AG20443 (cell line): ENCODE results near the gene MAFB.
"Not testable (repeated sequence)": the region's sequence is repeated elsewhere in the genome, so short reads cannot be mapped to it uniquely, and the experiment has no call there.

Experiments
- DNase-seq: peaks from one replicate; pipeline ENCODE4 v3.0.0; 2012; ENCODE audit warnings: low spot score, mixed read lengths

MAFB gene

DNA sequence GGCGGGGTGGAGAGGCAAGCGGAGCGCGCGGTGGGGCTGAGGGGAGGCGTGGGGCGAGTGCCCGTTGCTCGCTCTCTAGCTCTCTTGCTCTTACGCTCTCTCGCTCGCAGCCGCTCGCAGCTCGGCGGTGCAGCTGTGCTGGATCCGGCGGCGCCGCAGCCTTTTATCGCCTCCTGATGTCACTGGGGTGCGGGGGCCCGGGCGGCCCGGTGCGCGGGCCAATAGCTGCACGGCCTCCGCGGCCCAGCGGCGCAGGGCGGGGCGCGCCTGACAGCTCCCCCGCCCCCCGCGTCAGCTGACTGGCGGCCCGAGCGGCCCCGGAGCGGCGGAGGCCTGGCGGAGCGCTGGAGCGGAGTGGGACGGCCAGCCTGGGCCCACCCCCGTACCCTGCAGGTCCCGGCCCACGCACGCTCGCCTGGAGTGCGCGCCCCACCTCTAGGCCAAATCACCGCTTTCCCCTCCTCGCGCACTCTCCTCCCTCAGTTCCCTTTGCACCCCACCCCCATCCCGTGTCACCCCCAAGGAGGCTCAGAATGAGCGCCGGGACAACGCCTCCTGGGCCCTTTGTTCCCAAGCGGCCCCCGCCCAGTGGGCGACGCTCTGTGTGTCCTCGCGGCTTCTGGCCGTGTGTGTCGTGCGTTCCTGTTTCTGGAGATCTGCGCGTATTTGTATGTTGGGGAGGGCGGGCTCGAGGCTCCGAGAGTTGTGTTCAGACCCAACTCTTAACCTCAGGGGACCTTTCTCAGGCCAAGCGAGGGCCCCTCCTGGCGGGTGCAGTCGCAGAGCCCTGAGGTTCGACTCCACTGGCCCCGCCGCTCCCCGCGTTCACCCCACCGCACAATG lies at the start of gene MAFB:
MAFB (minus strand) TSS at position 137 of the 843 bp plus-strand sequence. CDS start 386 bp downstream, outside the sequence.
- DNase-seq, result peak; percentile 99

DNA sequence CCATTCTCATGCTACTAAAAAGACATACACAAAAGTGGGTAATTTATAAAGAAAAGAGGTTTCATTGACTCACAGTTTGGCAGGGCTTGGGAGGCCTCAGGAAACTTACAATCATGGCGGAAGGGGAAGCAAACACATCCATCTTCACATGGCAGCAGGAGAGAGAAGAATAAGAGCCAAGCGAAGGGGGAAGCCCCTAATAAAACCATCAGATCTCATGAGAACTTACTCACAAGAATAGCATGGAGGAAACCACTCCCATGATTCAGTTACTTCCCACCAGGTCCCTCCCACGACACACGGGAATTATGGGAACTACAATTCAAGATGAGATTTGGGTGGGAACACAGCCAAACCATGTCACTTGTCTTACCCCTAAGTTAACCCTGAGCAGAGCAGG lies 47.4 kb upstream of the MAFB start:
- not testable (repeated sequence) for DNase-seq

DNA sequence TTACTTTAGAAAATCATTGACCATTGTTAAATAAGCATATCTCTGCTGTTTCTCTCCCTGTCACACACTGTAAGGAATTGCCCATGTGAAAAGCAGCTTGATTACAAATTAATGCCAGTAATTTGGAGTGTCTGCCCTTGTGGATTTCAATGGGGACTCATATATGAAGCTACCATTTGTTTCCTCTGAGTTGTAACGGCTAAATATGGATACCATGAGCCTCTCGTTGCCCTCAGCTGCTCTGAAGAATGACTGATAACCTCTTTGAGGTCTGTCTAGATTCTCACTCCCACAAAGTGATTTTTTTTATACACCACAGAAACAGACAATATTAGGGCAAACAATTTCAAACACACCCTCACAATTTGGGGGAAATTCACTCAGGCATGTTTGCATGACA lies 40.0 kb upstream of the MAFB start:
- no peak for DNase-seq

DNA sequence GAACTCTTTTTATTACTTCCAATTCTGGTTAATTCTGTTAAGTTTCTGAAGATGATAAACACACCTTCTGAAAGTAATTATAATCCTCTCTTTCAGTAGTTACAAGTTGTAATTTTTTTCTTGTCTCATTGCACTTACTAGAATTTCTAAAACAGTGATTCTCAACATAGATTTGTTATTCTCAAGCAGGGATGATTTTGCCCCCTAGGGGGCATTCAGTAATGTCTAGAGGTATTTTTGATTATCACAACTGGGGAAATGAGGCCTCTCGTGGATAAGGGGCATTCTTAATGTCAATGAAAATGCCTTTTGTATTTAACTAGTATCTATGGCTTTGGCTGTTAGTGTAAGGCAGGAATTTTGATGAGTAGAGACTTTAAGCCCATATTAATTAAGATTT lies 39.4 kb upstream of the MAFB start:
- DNase-seq, result no peak

DNA sequence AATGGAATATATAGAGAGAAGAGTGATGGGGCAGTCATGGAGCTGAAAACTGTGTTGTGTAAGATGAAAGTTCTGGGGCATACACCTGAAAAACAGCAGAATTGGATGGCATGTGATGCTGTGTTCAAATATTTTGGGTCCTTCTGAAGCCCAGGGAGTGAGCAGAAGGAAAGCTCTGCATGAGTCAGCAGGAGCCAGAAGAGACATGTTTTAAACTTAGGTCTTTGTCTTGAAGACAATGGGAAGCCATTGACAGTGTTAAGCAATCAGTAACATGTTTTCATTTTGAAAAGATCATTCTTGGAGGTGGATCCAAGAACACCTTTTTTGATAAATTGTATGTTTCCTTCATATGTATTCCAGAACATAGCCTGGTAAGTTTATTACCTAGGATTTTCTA lies 38.9 kb upstream of the MAFB start:
- DNase-seq, result no peak

DNA sequence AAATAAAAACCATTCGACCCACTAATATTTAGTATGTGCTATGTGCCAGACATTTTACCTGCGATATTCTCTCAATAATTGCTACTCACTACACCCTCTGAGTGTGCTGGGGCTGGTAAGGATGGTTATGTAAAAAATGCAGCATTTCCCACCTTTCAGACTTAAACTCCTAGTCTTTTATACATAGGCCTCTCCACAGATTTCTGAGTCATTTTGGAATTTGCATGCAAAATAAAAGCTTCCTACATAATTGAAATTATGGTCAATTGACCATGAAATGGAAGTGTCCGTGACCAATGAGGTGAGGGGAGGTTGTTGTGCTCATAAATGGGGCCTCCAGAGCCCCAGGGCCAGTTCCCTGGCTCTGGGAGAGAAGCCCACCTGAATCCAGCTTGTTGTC lies 37.7 kb upstream of the MAFB start:
- DNase-seq, result no peak

DNA sequence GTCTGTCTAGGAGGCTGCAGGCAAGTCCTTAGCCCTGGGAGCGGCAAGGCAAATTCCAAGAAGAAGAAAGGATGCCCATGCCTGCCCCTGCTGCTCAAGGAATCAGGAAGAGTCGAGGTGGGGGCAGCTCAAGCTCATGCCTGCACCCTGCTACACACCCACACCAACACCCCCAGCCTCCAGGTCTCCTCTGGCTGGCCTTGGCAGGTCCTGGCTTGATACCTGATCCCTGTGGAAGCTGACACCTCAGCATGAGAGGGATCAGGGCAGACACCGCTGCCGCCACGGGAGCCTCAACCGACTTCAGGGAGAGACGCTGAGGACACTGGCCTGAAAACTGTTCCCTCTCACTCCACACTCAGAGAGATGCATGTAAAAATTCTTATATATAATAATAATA lies 35.5 kb upstream of the MAFB start:
- no peak for DNase-seq

DNA sequence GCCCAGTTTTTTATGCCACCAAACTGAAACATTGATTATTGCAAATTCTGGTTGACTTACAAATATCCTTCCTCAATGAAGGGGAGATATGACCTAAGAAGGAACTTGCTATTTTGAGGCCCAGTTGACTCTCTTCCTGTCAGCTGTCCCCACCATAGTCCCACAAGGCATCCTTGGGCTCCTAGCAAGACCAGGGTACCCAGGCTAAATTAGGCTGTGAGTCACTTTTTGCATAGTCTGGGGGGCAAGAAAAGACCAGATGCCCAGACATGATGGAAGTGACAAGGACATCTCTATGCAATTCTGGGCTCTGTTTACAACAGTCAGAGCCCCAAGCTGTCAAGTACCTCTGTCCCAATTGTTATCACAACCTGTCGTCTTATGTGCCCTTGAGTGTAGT lies 31.8 kb upstream of the MAFB start:
- DNase-seq, result no peak

DNA sequence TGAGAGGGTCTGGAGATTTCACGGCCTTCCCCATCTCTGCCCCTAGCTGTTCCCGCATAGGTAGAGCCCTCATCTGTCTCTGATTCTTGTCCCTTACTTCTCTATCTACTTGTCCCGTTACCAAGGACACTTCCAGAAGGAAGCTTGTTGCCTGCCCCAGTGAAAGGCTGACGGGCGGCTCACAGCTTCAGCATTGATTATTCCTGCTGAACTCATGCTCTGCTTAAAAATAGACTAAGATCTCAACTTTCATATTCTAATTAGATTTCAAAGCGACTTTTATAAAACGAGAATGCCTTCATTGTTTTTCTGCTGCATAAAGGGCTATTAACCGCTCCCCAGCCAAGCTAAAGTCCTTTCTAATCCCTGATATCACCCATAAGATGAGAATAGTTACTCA lies 31.1 kb upstream of the MAFB start:
- DNase-seq, result no peak

DNA sequence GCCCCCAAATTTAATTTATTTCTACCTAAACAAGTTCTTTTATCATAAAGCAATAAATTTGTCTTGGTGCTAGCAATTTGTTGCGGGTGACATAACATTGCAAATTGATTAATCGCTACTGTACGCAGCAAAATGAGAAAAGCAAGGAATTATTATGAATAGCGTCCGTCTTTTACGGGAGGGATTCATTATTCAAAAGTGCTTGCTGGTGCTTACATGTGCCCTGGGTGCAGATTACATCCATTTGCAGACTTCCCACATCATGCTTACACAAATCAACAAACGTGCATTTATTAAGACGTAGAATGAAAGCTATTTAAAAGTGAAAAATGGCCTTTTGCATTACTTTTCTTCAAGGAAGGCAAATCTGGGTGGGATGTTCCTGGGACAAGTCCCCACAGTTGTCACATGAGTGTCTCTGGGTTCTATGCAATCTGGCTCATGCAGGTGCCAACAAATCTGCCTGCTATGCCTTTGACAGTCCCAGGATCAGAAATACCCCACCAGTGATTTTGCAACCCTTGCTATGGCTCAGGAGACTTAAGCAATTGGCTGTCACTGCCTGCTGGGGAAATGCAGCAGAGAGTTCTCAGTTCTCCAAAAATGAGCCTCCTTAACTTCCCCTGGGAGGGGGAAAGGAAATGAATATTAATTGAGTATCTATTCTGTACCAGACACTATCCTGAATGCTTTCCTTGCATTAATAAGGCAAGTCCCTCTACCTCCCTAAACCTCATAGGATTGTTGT lies 30.1 kb upstream of the MAFB start:
- DNase-seq, result no peak

DNA sequence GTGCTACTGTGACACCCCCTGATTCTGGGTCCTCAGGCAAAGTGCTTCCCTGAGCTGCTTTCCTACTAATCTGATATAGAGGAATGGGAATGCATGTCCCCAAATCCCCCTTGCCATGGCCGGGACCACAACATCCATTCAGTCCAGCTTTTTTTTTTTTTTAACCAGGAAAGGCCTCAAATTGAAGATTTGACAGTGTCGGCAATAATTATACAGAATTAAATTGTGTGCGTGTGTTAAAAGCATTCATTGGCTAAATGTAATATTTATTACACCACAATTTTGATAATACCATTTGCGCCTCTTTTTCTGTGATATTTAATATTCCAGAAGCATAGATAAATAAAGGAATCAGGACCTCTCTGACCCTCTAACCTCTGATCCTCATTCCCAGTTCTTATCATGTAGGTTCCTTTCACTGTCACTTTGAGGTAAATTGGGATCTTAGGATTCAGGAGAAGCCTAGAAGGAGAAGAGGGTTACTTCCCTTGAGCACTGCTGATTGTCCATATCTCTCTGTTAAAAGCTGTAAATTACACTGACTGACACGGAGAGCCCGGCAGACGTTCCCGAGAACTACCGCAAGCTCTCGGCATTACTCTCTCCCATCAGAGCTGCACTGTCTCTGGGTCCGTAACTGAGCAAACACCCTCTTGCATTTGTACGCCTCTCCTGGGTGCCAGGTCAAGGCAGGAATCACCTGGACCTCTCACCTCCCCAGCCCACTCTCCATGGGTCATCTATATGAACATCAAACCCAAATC lies 29.4 kb upstream of the MAFB start:
- DNase-seq, result no peak

DNA sequence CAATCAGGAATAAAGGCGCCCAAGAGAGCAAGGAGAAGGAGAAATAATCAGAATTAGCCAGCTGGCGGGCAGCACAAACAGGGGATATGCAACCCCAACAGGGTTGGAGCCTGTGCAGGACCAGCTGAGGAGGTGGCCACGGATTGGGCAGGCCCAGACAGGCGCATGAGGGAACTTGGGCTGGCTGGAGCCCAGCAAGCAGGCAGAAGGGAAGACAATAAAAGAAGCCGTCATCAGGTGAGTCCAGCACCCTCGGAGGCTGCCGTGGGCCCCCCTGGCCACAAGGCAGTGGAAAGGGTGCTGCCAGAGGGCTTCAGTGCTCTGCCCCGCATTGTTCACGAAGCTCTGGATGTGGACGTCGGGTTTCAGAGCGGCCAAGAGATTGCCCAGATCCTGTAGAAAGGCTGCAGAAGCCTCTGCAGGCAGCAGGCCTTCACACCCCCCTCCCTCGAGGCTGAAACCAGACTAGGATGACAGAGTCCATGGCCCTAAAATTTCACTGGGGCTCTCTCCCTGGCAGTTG lies 28.4 kb upstream of the MAFB start:
- DNase-seq, result no peak

DNA sequence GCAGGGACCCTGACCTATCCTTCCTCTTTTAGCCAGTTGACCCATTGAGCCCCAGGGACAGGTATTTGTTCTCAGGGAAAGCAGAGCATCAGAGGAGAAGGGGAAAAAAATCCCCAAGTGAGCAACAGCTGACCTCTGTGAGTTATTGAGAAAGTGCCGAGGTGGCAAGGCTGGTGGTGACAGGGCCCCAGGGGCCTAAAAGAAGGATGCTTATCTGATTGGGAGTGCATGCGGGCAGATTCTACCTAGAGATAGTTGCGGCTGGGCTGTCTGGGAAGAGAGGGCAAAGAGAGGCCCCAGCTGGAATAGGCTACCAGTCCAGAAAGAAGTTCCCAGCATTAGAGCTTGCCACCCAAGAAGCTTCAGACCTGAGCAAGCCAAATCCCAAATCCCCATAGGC lies 26.5 kb upstream of the MAFB start:
- no peak for DNase-seq

DNA sequence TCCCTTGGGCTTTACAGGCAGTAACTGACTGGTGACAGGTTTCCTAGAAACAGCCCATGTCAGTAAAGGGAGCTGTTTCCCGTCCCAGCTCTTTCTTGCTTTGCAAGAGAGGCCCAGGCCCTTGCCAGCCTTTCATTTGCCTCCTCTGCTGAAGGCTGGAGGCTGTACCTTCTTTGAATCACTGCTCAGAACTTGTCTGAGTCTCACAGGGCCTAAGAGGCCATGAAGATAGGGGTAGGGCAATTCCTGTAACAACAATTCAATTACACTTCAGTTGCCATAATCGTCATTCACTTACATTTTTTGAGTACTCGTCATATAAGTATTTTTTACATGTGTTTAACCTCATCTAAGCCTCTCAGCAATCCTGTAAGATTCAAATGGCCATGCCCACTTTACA lies 25.9 kb upstream of the MAFB start:
- DNase-seq, result no peak

DNA sequence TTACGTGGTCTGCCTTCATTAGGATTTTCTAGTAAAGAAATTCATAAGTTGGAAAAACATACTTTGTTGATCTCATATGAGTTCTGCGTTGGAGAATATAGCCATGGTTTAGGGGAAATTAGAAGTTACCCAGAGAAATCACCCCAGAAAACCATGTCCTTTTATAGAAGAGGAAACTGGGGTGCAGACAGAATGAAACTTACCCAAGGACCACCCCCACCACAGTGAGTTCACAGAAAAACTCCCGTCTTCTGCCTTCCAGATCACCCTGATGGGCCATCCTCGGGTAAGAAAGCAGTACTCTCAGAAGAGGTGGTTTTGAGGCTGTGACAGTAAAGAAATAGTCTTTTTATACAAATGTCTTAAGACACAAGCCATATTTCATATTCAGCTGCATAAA lies 25.1 kb upstream of the MAFB start:
- no peak for DNase-seq

DNA sequence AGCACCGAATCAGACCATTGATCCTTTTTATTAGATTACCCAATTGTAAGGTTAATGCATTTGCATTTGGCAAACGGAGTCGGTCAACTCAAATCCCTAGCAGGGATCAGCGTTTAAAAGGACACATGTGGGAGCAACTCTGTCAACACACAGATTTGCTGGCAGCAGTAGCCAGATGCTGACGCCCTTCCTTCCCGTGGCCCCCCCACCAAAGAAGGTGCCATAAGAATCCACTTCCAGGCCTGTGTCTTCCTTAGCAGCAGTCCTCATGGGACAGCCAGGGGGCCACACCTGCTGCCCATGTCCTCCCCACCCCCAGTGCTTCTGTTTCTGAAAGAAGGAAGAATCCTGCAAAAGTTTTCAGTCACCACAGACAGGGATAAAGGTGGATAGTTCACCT lies 24.5 kb upstream of the MAFB start:
- no peak for DNase-seq

DNA sequence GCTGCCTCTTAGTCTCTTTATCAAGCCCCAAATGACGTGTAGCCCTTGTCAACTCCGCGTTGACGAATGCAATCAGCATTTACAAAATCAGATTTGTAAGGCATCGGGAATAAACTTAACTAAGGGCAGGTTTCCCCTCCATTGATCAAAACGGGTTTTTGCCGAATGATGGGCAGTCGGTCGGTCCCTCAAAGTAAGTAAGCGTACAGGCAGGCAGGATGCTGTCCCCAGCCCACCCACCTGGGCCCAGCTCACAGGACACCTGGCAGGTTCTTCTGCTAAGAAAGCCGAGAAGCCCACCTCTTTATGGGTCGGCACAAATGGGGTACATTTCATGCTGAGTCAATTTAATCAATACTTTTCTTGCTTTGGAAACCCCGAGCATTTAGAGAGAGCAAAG lies 22.0 kb upstream of the MAFB start:
- DNase-seq, result no peak

DNA sequence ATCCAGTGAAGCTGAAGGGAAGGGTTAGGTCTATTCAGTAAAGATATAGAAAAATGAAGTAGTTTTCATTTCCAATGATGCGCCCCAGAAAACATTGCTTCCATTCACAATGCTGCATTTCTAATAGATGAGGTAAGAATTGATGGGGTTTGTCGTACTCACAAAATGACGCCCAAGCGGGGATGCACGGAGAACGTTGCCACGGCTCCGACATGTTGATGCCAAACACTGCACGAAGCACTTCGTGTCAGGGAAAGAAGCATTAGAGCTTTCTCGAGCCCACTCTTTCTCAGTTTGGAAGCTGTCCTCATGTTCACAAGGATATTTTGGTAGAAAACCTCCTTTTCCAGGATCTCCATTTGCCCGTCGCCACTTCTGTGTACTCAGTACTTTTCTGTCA lies 21.6 kb upstream of the MAFB start:
- DNase-seq, result no peak

DNA sequence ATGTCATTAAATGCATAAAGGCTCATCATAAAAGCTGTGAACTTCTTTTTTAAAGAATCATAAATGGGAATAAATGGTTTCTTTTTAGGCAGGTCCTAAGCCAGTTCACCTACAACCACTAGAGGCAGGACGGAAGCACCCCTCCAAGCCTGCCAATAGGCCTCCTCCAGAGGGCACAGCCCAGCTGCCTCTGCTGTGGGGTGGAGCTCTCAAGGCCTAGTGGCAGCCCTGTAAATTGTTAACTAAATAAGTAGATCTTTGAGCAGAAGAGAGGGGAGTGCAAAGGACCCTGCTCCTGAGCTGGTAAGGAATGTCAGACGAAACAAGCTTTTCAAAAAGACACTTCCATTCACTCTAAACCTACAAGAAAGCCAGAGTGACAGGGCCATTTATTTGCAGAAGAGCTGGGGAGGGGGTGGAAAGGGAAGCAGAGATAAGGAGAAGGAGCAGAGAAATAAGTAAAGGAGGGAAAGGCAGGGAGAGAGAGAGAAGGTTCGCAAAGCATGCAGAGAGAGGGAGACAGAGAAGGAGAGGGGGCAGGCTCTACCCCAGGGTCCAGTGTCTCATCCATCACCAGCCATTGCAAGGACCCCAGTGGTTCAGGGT lies 18.0 kb upstream of the MAFB start:
- no peak for DNase-seq

DNA sequence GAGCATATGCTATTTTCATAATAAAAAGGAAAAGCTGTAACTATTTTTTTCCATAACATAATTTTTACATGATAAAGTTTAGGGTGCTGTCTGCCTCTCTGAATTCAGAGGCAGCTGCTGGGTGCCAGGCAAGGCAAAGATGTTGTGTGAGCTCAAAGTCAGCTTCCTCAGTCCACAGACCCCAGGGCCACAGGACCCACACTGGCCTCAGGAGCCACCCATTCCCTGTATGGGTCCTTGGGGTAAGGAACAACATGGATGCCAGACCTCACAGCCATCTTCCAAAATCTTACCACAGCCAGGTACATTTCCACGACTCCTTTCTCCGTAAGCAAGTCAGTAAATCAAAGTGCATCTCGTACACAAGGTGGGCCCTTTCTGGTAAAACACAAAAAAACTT lies 16.4 kb upstream of the MAFB start:
- no peak for DNase-seq

DNA sequence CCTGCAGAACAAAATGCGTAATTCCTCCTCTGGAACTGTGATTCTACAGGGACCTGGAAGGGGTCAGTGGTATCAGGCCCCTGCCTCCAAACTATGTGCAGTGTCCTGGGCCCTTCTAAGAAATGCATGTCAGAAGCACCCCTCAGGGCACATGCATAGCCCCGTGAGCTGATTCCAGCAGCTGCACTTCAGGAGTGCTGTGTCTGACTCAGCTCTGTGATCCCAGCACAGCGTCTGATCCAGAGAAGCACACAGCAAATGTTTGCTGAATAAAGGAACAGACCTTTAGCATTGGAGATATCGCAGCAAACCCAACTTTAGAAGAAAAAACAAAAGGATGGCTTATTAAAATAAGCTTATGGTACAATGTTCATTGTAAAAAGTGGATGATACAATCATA lies 15.8 kb upstream of the MAFB start:
- no peak for DNase-seq

DNA sequence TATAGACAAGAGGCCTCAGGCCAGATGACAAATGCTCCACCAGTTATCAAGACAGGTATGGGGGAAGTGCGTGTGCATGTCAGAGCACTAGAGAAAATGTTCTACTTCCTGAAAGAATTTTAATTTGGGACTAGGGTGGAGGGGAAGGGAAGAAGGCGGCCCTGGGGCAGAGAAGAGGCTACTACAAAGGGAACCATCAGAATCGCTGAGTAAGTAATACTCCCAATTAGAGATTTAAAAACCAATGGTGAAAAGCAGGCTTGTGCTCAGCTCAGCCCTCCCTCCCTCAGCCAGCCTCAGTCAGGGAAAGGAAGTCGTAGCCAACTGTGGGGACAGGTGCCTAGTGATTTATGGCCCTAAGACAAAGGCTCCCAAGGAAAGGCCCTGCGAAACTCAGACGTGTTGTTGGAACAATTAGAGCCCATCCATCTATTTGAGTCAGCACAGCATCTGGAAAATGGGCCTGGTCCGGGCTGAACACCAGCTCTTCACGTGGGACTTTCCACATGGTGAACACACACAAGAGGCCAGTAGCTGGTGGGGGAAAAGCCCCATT lies 15.0 kb upstream of the MAFB start:
- DNase-seq, result no peak
